Left lung (tissue), 10 donors: ENCODE data around the gene PHLDB3. TPM values are rescaled to one million over a fixed set of nuclear protein-coding genes. Genes with fewer than 3 reads are reported as not detected.
"Not testable (repeated sequence)": the region's sequence is repeated elsewhere in the genome, so short reads cannot be mapped to it uniquely, and the experiment has no call there.

Experiments
- ATAC-seq: fragments of 200-7000 bp; cut with Tn5 transposase; one replicate; pipeline ENCODE4 v1.9.1; 2020; ENCODE audit warnings: moderate library complexity
- DNase-seq, 4 donors: peaks; one replicate each; pipeline ENCODE4 v3.0.0-alpha.2; 2013 to 2020
- H3K27ac ChIP-seq, 2 donors: fragments of 200-600 bp; sonication (generic) in 1 of 2; one replicate each; pipeline versions ENCODE4 v1.5.0 to v1.8.0; 2020 to 2021
- H3K27me3 ChIP-seq, 2 donors: fragments of 200-600 bp; sonication (generic) in 1 of 2; one replicate each; pipeline versions ENCODE4 v1.5.0 to v1.8.0; 2020 to 2021
- H3K36me3 ChIP-seq, 2 donors: fragments of 200-600 bp; sonication (generic) in 1 of 2; one replicate each; pipeline versions ENCODE4 v1.5.0 to v1.8.0; 2020 to 2021
- H3K4me1 ChIP-seq, 2 donors: fragments of 200-600 bp; one replicate each; pipeline ENCODE4 v1.8.0; 2021
- H3K4me3 ChIP-seq, 2 donors: fragments of 200-600 bp; sonication (generic) in 1 of 2; one replicate each; pipeline versions ENCODE4 v1.5.0 to v1.8.0; 2020 to 2021; ENCODE audit warnings: mild to moderate bottlenecking in 1 of 2
- H3K9me3 ChIP-seq, 2 donors: fragments of 200-600 bp; sonication (generic) in 1 of 2; one replicate each; pipeline versions ENCODE4 v1.5.0 to v1.8.0; 2020 to 2021
- CTCF ChIP-seq, 2 donors: fragments of 200-600 bp; sonication (generic) in 1 of 2; IDR thresholded peaks; one replicate each; pipeline versions ENCODE4 v1.5.0 to v1.8.0; 2021; ENCODE audit warnings: antibody characterized with exemption in 2 of 2
- intact Hi-C, 2 donors: fragments of 100-400 bp; cut with DNase I; formaldehyde crosslinking; loops; one replicate each; pipeline versions ENCODE4 v1.11.2 to v1.14.2; 2022
- polyA plus RNA-seq, 6 donors: library from polyadenylated mRNA; unstranded; fragments of 120-200 nt; gene quantifications; one replicate each; pipeline ENCODE4 v1.2.1, GENCODE V29; 2013; ENCODE audit not compliant: insufficient read length in 6 of 6
- total RNA-seq, 2 donors: library from RNA; stranded (reverse); fragmentation: NEBNext Ultra II Directional; extraction: Animal tissue kit (Norgen Biotek cat#: 25700); gene quantifications; one replicate each; pipeline ENCODE4 v1.2.1, GENCODE V29; 2021
- donor health status: DM: no; HTN: yes; CAD: no.
- donor health status: DM: no; HTN: no; CAD: no.

PHLDB3 gene
- total and polyA plus RNA-seq, 8 donors, result 4.5 to 13.3 (median 9.8) TPM

GRCh38 chr19:43551399-43552197, 47.1 kb upstream of the PHLDB3 start:
- no peak for TF ChIP-seq CTCF (IDR thresholded peaks at IDR 0.05)
- ATAC-seq, result no peak
- intact Hi-C loops, result loop anchor here in 1 of 2 donors (10.0 kb wide), 1 partner anchor 93 kb away; no protein-coding TSS in a partner anchor
- no peaks in the 10 kb centered on the region for H3K4me1 ChIP-seq
- H3K4me3 ChIP-seq, result no peak overlapping the region
- no peak overlapping the region for H3K27ac ChIP-seq
- peaks cover 0 to 67% of the 10 kb centered on the region in 2 donors for H3K36me3 ChIP-seq
- H3K27me3 ChIP-seq, result no peaks in the 10 kb centered on the region
- no peak for DNase-seq
- H3K9me3 ChIP-seq, result no peaks in the 10 kb centered on the region

GRCh38 chr19:43548706-43549105, 44.2 kb upstream of the PHLDB3 start:
- Histone ChIP-seq H3K27ac (no peak overlapping the region), H3K36me3 (peaks cover 0 to 75% of the 10 kb centered on the region in 2 donors), H3K27me3 (no peaks in the 10 kb centered on the region), H3K9me3 (no peaks in the 10 kb centered on the region), H3K4me3 (no peak overlapping the region), H3K4me1 (no peaks in the 10 kb centered on the region)
- intact Hi-C loops, result no loop called here
- no peak for TF ChIP-seq CTCF (IDR thresholded peaks at IDR 0.05)
- no peak for ATAC-seq
- no peak for DNase-seq

- ATAC-seq, H3K4me3 ChIP-seq, intact Hi-C loops, H3K27ac ChIP-seq, H3K9me3 ChIP-seq, H3K4me1 ChIP-seq, H3K27me3 ChIP-seq: not testable (repeated sequence)
- peak in 1 of 4 donors; percentile 20 for DNase-seq
- peaks cover 0 to 75% of the 10 kb centered on the region in 2 donors for H3K36me3 ChIP-seq
These were observed 43.4 kb upstream of the PHLDB3 start for GRCh38 chr19:43547926-43548325.

- intact Hi-C loops, result no loop called here
- peak in 1 of 4 donors; percentile 24 for DNase-seq
- Histone ChIP-seq H3K4me1 (no peaks in the 10 kb centered on the region), H3K4me3 (no peak overlapping the region), H3K27ac (no peak overlapping the region), H3K9me3 (no peaks in the 10 kb centered on the region), H3K27me3 (no peaks in the 10 kb centered on the region), H3K36me3 (peaks cover 0 to 78% of the 10 kb centered on the region in 2 donors)
- no peak for TF ChIP-seq CTCF (IDR thresholded peaks at IDR 0.05)
- ATAC-seq, result no peak
These were observed 42.0 kb upstream of the PHLDB3 start for GRCh38 chr19:43546581-43546980.

- no peak overlapping the region for H3K4me3 ChIP-seq
- no peaks in the 10 kb centered on the region for H3K9me3 ChIP-seq
- DNase-seq (peak in 1 of 4 donors; percentile 34), ATAC-seq (no peak)
- H3K36me3 ChIP-seq, result peaks cover 0 to 78% of the 10 kb centered on the region in 2 donors
- no peak for TF ChIP-seq CTCF (IDR thresholded peaks at IDR 0.05)
- no peaks in the 10 kb centered on the region for H3K4me1 ChIP-seq
- H3K27ac ChIP-seq, result no peak overlapping the region
- H3K27me3 ChIP-seq, result no peaks in the 10 kb centered on the region
- intact Hi-C loops, result no loop called here
These were observed 41.4 kb upstream of the PHLDB3 start for GRCh38 chr19:43545981-43546380.
